Epithelial cell of esophagus (primary cell): ENCODE measurements around the gene NUAK1.

Source experiments
- DNase-seq: peaks from one replicate; pipeline ENCODE4 v3.0.0; 2010; ENCODE audit warnings: low read depth
- H3K4me3 ChIP-seq: 2 replicates; pipeline ENCODE4 v1.5.1; 2011; ENCODE audit warnings: mild to moderate bottlenecking, low read length, control low read depth
- TF ChIP-seq, protein P1 (sequence below): IDR thresholded peaks from 2 replicates; pipeline ENCODE4 v1.5.1; 2011; ENCODE audit warnings: low read depth, mild to moderate bottlenecking, low read length, control low read depth, inconsistent platforms; ENCODE audit not compliant: insufficient read depth; ENCODE audit errors: missing control alignments

The NUAK1 gene

DNA sequence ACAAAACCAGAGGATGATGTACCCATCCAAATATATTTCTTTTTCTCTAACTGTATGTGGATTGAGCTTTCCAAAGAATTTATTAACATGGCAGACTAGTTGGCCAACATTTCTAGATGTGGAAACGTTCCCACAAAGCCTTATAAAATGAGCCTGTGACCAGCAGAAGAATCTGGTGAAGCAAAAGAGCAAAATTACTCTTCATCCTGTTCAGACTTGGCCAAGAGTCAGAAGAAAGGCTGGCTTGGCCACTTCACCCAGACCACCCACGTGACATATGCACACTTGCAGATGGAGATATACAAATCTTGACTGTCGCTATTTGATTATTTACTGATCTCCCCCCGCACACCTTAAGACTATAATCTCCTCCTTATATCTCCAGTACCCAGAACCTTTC lies 96.7 kb downstream of the NUAK1 start:
- no peak overlapping the region for H3K4me3 ChIP-seq
- TF ChIP-seq, protein P1, sequence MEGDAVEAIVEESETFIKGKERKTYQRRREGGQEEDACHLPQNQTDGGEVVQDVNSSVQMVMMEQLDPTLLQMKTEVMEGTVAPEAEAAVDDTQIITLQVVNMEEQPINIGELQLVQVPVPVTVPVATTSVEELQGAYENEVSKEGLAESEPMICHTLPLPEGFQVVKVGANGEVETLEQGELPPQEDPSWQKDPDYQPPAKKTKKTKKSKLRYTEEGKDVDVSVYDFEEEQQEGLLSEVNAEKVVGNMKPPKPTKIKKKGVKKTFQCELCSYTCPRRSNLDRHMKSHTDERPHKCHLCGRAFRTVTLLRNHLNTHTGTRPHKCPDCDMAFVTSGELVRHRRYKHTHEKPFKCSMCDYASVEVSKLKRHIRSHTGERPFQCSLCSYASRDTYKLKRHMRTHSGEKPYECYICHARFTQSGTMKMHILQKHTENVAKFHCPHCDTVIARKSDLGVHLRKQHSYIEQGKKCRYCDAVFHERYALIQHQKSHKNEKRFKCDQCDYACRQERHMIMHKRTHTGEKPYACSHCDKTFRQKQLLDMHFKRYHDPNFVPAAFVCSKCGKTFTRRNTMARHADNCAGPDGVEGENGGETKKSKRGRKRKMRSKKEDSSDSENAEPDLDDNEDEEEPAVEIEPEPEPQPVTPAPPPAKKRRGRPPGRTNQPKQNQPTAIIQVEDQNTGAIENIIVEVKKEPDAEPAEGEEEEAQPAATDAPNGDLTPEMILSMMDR, result no peak
- no peak for DNase-seq

DNA sequence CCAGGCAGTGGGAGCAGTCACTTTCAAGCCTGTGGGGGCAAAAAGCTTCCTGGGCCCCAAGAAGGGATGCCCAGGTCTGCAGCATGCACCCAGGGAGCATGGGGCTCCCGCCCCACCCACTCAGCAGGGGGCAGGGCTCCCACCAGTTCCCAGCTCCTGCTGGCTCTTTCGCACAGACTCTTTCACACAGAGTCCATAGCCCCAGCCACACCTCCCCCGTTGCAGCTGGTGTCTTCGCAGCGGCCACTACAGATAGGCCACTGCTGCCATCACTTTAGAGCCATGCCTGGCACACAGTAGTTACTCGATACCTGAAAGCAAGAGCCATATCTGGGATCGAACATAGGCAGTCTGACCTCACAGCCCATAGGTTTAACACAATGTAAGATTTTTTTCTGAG lies 98.2 kb downstream of the NUAK1 start:
- TF ChIP-seq, protein P1, result no peak
- H3K4me3 ChIP-seq, result no peak overlapping the region
- no peak for DNase-seq

DNA sequence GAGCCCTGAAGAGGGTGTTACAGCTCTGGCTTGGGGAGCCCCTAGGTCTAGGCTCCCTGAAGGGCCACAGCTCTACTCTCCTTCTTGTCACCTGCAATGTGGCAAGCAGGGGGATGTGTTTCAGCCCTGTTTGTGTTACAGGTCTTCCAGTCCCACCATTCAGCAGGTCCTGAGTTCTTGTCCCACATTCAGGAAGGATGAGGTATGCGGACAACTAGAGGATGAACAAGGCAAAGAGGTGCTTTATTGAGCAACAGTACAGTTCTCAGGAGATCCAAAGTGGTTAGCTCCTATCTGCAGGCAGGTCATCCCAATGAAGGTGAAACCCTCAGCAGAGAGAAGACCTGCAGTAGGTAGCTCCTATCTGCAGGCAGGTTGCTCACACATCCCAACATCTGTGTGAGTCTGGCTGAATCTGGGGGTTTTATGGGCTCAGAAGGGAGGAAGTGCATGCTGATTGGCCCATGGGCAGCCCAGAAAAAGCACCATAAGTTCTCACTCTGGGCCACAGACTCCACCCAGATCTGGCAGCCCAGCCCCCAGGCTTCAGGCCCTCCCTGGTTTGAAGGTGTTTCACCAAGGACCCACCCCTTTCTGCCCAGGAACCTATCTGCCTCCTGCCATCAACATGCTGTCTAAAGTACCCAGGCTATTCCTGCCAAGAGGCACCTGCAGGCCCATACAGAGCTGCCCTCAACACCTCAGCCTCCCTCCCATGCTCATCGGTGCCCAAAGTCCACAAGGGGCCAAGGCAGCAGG lies 98.9 kb downstream of the NUAK1 start:
- H3K4me3 ChIP-seq, result no peak overlapping the region
- DNase-seq, result no peak
- TF ChIP-seq, protein P1, result no peak

DNA sequence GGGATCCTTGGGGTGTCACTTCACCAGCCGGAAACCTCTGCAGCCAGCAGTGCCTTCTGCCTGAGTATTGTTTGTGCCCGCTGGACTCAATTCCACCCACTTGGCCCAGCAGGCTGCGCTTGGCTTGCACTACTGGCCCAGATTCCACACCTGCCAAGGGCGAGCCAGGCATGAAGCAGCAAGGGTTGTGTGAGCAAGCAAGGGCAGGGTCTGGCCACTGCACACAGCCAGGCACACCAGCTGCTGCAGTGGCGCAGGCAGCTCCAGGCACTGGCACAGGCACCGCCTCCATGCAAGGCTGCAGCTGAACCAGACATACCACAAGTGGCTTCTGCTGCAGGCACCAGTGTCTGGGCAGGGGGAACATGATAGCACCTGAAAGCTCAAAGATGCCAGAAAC lies 99.5 kb downstream of the NUAK1 start:
- H3K4me3 ChIP-seq, result no peak overlapping the region
- TF ChIP-seq, protein P1, result no peak
- DNase-seq, result no peak

DNA sequence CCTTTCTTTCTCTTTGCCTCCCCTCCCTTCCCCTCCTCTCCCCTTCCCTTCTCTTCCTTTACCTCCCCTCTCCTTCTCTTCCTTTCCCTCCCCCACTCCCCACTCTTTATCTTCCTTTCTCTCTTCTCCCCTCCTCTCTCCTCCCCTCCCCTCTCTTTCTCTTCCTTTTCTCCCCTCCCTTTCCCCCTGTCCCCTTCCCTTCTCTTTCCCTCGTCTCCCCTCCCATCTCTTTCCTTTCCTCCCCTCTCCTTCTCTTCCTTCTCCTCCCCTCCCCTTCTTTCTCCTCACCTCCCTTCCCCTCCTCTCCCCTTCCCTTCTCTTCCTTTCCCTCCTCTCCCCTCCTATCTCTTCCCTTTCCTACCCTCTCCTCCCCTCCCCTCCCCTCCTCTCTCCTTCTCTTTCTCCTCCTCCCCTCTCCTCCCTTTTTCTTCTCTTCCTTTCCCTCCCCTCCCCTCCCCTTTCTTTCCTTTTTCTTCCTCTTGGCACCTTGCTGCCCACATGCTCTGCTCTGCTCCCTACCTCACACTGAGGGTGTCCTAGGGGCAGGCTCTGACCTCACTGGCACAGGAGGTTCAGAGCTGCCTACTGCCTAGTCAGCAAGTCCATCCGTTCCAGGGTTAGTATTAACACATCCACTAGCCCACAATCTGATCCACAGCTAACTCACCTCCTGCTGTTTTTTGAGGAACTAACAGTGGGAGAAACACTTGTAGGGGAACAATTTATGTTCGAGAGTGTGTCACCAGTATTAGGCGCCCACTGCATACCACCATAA lies 101.0 kb downstream of the NUAK1 start:
- H3K4me3 ChIP-seq, result no peak overlapping the region
- DNase-seq, result no peak
- TF ChIP-seq, protein P1, result no peak

DNA sequence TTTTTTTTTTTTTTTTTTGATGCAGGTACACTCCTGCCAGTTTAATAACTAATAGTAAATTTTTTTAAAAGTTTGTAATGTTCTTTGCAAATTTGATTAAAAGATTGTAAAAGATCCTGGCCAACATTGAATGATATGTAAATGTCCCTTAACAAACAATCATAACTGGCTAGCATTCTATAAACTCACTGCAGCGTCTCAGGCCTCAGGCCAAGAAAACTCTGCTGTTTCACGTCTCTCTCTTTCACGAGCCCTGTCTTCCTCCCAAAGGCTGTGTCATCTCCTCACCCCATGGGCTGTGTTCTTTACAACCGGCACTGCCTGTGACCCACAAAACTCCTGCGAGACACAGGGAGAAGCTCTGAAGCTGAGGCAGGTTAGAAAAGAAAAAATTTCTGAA lies 103.3 kb downstream of the NUAK1 start:
- TF ChIP-seq, protein P1, result no peak

More for the DNA sequence above, 103.3 kb downstream of the NUAK1 start:
- no peak overlapping the region for H3K4me3 ChIP-seq
- no peak for DNase-seq
